HG03571 (cell line): ENCODE measurements around the gene RASAL2.
"Not testable (repeated sequence)": the region's sequence is repeated elsewhere in the genome, so short reads cannot be mapped to it uniquely, and the experiment has no call there.

Source experiments
- ATAC-seq: cut with Tn5 transposase; IDR thresholded peaks from one replicate; pipeline ENCODE4 v1.9.1; 2021; ENCODE audit not compliant: unreplicated experiment

The RASAL2 gene

GRCh38 chr1:178273707-178274410, 180.0 kb downstream of the RASAL2 start:
- ATAC-seq: no peak

- no peak for ATAC-seq
Measured at GRCh38 chr1:178275049-178275448, 181.1 kb downstream of the RASAL2 start.

GRCh38 chr1:178275553-178275952, 181.6 kb downstream of the RASAL2 start:
- ATAC-seq: no peak

DNA sequence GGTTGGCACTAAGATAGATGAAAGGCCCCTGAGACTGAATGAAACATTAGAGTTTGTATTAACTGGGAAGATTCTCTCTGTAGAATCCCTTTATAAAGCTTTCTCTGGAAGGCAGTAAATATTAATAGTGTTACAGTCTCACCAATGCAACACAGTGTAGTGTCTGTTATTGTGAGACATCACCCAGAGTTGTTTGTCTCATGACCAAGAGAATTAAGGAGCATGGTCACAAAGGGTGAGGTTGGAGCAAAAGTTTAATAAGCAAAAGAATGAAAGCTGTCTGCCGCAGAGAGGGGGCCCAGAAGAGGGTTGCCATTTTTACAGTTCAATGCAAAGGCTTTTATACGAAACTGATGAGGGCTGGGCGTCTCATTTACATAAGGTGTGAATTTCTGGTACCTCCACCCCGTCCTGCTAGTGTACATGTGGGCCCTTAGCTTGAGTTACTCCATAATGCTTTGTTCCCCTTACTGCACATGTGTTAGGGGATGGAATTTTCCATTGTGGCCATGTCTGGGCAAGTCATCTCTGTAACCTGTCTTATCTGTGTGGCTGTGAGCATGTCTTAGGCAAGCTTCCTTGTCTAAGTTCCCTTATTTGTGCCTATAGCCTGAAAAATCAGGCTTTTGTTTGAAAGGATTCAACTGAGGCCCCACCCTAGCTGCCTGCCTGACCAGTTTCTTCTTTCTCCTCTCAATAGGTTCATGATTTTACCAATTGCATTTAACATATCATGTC, 184.1 kb downstream of the RASAL2 start:
- no peak for ATAC-seq

GRCh38 chr1:178278916-178279686, 185.2 kb downstream of the RASAL2 start:
- ATAC-seq: no peak

GRCh38 chr1:178282949-178283367, 189.1 kb downstream of the RASAL2 start:
- ATAC-seq: no peak

GRCh38 chr1:178283409-178283808, 189.5 kb downstream of the RASAL2 start:
- ATAC-seq: no peak

DNA sequence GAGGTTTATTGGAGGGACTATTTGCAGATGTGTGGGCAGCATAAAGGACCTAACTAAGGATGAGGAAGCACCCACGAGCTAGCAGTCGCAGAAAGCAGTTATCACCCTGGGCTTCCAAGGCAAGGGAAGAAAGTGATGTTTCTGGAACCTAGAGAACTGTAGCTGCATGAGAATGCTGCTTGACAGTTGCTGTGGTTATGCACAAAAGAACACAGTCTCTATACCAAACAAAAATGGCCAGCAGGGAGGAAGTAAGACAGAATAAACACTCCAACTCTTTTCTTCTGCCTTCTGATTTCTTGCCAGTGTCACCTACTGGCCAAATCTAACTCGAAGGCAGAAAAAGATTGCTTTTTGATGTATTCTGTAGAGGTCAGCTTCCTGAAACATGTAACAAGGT, 190.2 kb downstream of the RASAL2 start:
- ATAC-seq: no peak

DNA sequence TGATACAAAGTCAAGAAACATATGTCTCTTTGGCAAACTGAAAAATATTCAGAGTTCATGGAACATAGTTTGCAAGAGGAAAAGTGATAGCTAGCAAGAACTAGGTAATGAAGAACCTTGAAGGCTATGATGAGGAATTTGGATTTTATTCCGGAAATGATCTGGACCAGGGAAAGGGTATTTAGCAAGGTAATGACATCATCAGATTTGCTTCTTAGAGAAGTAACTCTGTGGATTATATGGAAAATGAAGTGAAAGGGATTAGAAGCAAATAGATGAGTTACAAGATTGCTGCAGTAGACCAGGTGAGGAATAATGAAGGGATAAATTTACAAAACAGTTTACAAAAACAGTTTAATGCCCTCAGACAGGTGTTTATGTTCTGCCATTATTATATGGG, 197.3 kb downstream of the RASAL2 start:
- no peak for ATAC-seq

- no peak for ATAC-seq
Measured at GRCh38 chr1:178294654-178295053, 200.8 kb downstream of the RASAL2 start.

DNA sequence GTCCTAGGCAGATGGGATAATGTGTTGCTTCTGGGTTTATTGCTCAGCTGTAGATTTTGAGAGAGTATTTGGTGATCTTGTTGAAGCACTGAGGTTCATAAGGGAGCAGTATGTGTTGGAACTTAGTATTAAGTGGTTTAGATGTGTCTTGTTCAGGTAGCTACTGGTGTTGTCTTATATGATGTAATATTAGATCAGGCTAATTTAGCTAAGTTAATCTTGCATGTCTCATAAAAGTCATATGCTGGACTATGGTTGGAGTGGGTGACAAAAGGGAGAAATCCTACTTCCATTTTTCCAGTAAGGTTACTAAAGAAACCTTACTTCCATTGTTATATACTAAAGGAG, 206.4 kb downstream of the RASAL2 start:
- ATAC-seq: no peak

- no peak for ATAC-seq
Measured at GRCh38 chr1:178301141-178301540, 207.2 kb downstream of the RASAL2 start.

DNA sequence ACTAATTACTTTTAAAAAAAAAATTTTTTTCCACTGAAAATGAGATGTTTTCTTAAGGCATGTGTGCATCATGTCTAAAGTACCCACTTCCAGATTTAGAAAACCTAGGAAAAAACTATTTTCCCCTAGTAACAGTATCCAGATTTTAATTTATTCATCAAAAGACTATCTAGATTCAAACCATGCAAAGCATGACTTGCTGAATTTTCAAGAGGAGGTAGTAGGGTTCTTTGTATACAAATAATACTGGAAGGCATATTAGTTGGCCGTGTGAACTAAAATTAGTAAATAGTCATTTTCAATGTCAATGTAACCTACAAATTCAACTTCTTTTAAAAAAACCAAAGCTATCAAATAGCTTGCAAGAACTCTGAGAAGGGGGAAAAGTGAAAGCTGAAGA, 213.4 kb downstream of the RASAL2 start:
- ATAC-seq: no peak

DNA sequence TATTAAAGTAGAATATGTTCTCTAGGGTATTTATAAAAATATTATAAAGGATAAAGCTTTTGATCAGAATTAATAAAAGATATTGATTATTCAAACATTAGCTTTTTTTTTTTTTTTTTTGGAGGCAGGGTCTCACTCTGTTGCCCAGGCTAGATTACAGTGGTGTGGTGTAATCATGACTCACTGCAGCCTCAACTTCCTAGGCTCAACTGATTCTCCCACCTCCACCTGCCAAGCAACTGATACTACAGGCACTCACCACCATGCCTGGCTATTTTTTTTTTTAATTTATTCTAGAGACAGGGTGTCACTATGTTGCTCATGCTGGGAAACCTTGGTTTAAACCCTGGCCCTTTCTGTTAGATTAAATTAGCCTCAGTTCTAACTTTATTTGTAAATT, 214.5 kb downstream of the RASAL2 start:
- no peak for ATAC-seq

DNA sequence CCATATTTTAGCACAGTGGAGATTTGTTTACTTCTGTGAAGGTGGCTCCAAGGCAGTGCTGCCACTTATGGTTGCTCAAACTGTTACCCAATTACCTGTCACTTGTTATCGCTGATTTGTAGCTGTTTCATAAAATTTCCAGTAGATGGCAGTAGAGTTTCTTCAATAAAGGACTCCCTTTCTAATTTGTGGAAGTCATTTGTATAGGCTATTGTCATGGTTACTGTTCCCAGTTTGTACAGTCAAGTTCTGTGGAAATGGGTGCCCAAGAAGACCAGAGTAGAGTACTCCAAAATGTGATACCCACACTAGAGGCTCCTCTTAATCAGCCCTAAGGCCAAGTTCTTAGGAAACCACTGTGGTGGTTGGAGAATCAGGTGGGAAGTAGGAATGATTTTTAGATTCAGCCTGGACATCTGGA, 216.8 kb downstream of the RASAL2 start:
- ATAC-seq: no peak

DNA sequence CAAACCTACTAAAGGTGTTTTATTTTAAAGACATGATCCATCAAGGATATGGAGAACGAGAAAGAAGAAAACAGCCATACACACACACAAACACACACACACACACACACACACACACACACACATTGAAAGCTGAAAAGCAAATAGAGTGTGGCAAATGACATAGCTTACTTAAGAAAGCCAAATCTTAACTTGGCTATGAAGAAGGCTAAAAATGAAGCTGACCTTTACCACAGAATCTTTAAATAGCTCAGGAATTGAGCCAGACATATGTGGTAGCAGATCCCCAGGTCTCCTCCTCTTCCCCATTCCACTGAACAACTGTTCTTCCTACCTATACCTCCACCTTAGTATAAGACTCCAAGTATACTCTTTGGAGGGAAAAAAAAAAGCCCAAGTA, 217.3 kb downstream of the RASAL2 start:
- ATAC-seq: no peak

GRCh38 chr1:178320280-178320982, 226.5 kb downstream of the RASAL2 start:
- ATAC-seq: not testable (repeated sequence)

DNA sequence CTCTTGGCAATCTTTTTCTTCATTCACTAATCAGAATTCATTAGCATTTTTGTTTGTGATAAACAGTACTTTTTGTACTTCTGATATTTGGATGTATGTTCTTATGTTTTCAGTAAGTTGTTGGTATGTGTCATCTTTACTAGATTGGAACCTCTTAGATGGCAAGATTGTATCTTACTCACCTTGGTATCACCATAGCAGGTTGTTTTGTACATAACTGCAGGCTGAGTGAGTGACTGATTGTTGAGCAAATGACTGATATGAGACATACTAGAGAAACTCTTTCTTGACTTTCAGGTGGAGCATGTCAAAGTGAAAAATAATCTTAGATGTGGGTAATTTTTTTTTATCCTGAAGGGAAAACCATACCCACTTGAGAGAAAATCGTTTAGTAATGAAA, 229.2 kb downstream of the RASAL2 start:
- ATAC-seq: no peak

GRCh38 chr1:178324003-178324402, 230.1 kb downstream of the RASAL2 start:
- no peak for ATAC-seq

GRCh38 chr1:178328728-178329127, 234.8 kb downstream of the RASAL2 start:
- no peak for ATAC-seq

DNA sequence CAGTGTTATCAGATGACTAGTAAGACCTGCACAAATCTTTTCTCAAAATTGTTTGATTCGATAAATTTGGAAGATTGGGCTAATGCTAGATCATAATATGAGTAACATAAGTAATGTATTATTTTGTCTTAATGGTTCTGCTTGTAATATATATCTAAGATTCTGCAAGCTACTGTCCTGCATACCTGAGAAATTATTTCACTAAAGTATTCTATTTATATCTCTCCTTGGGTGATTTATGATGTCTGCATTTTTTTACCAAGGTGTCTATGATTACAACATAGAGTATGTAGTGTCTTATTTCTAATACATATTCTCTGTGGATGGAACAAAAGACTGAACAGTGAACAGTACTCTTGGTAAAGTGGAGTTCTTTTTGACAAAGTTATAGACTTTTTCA, 236.2 kb downstream of the RASAL2 start:
- ATAC-seq: no peak
